Measurements from ENCODE around the gene ACKR2.

The ACKR2 gene

DNA sequence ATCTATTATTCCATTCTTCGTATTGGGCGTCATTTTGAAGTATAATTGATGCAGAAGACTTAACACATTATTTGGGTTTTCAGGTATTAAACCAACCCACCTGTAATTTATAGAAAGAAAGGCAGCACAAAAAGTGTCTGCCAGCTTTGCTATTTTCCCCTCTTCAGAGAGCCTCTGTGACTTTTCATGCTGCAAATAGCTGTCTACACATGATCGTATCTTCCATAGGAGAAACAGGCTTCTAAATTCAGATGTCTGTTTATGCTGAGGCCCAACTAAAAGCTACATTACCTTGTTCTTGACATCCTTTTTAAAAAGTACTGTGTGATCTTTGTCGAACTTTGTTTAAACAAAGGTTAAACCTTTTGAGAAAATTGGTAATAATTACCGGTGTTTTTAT lies 5.0 kb downstream of the ACKR2 start:
- Histone ChIP-seq H4K20me1 (ENCODE audit: insufficient read depth, low read length) (no peaks in the 10 kb centered on the region), H3K4me3 (ENCODE audit: low read depth in 1 of 2, low read length in 2 of 2) (no peak overlapping the region), H3K9ac (ENCODE audit: low read depth, low read length) (no peak overlapping the region), H3K27me3 (ENCODE audit: insufficient read depth, low read length, poor library complexity) (peaks cover 8% of the 10 kb centered on the region), H3K4me2 (ENCODE audit: insufficient read depth, low read length) (no peak overlapping the region), H3K36me3 (ENCODE audit: insufficient read depth, low read length) (no peaks in the 10 kb centered on the region), H3K79me2 (ENCODE audit: insufficient read depth, low read length) (no peaks in the 10 kb centered on the region), H3K9me3 (ENCODE audit: insufficient read depth, low read length, severe bottlenecking) (no peaks in the 10 kb centered on the region), H3K4me1 (ENCODE audit: insufficient read depth, low read length) (no peaks in the 10 kb centered on the region), H3K27ac (ENCODE audit: low read length) (no peak overlapping the region), H2AFZ (ENCODE audit: low read depth, low read length) (no peak overlapping the region)
- ATAC-seq (ENCODE audit: insufficient read depth, low read depth) (no peak), DNase-seq (no peak)
- TF ChIP-seq, protein P1, sequence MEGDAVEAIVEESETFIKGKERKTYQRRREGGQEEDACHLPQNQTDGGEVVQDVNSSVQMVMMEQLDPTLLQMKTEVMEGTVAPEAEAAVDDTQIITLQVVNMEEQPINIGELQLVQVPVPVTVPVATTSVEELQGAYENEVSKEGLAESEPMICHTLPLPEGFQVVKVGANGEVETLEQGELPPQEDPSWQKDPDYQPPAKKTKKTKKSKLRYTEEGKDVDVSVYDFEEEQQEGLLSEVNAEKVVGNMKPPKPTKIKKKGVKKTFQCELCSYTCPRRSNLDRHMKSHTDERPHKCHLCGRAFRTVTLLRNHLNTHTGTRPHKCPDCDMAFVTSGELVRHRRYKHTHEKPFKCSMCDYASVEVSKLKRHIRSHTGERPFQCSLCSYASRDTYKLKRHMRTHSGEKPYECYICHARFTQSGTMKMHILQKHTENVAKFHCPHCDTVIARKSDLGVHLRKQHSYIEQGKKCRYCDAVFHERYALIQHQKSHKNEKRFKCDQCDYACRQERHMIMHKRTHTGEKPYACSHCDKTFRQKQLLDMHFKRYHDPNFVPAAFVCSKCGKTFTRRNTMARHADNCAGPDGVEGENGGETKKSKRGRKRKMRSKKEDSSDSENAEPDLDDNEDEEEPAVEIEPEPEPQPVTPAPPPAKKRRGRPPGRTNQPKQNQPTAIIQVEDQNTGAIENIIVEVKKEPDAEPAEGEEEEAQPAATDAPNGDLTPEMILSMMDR (IDR thresholded peaks at IDR 0.05; ENCODE audit: borderline replicate concordance, extremely low read depth, low read length, poor library complexity, severe bottlenecking), result no peak
- TF ChIP-seq EZH2 (IDR thresholded peaks at IDR 0.05; ENCODE audit: borderline replicate concordance, low read depth, low read length, severe bottlenecking), result no peak

DNA sequence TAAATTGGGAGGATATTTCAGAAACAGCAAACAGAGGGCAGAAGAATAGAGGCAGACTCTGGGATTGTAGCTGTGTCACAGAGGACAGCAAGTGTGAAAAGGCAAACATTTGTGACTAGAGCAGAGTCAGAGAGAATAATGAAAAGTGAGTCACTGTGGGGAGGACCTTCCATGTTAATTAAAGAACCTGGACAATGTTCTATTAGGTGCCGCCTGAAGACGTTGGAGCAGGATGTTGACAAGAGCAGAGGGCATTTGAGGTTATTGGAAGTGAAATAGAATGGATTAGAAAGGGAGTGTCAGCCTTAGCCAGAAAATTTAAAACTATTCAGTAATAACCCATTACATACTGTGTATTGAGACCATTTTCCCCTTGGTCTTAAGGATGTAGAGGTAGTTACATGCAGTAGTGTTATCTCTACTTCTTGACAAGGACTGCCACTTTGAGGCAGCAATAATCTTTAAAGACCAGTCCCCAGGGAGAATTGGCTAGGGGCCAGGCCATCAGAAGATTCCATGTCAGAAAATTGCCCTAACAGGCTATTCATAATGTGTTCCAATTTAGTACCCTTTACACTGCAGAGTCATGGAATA lies 5.8 kb downstream of the ACKR2 start:
- TF ChIP-seq, protein P1 (IDR thresholded peaks at IDR 0.05; ENCODE audit: borderline replicate concordance, extremely low read depth, low read length, poor library complexity, severe bottlenecking), result no peak
- no peak for TF ChIP-seq EZH2 (IDR thresholded peaks at IDR 0.05; ENCODE audit: borderline replicate concordance, low read depth, low read length, severe bottlenecking)
- H4K20me1 ChIP-seq (ENCODE audit: insufficient read depth, low read length), result no peaks in the 10 kb centered on the region
- no peak overlapping the region for H3K9ac ChIP-seq (ENCODE audit: low read depth, low read length)
- no peak overlapping the region for H3K27ac ChIP-seq (ENCODE audit: low read length)
- no peak overlapping the region for H2AFZ ChIP-seq (ENCODE audit: low read depth, low read length)
- H3K4me3 ChIP-seq (ENCODE audit: low read depth in 1 of 2, low read length in 2 of 2), result no peak overlapping the region
- no peaks in the 10 kb centered on the region for H3K4me1 ChIP-seq (ENCODE audit: insufficient read depth, low read length)
- H3K27me3 ChIP-seq (ENCODE audit: insufficient read depth, low read length, poor library complexity), result peaks cover 8% of the 10 kb centered on the region
- H3K79me2 ChIP-seq (ENCODE audit: insufficient read depth, low read length), result no peaks in the 10 kb centered on the region
- DNase-seq, result no peak
- H3K4me2 ChIP-seq (ENCODE audit: insufficient read depth, low read length), result no peak overlapping the region
- H3K9me3 ChIP-seq (ENCODE audit: insufficient read depth, low read length, severe bottlenecking), result no peaks in the 10 kb centered on the region
- ATAC-seq (ENCODE audit: insufficient read depth, low read depth), result no peak
- H3K36me3 ChIP-seq (ENCODE audit: insufficient read depth, low read length), result no peaks in the 10 kb centered on the region

DNA sequence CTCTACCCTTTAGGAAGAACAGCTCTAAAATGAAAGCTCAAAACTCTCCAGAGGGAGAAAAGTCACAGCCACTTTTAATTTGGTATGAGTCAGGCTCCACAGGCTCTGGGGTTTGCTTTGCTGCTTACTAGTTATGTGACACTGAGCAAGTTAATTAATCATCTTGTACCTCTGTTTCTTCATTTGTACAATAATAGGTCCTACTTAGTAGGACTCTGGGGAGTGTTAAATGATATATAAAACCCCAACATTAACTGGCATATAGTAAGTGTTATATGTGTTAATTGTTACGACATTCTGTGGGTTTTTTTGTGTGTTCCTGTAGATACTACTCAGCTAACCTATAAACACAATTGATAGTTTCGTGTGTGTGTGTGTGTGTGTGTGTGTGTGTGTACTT lies 6.6 kb downstream of the ACKR2 start:
- H3K79me2 ChIP-seq (ENCODE audit: insufficient read depth, low read length), result no peaks in the 10 kb centered on the region

DNA sequence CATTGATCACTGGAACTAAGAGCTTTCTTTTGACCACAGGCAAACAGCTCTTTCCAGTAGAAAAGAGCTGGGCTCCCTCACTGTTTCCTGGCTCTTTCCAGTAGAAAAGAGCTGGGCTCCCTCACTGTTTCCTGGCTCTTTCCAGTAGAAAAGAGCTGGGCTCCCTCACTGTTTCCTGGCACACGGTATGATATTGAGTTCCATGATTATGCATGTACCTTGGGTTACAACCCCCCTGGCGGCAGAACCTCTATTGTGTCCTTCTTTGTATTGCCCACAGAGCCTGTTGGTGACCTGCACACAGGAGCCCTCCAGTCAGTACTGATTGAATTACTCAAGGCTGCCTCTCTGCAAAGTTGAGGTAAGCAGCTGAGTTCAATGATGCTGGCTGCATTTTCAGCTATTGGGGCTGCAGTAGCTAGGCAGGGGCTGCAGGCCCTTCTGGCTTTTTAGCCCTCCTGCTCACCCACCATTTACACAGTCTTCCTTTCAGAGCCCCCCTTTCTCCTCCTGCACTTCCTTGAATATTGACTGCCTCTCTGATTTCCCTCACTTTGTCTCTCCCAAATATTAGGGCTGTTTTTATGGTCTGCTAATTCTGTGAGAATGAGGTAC lies 10.2 kb downstream of the ACKR2 start:
- Histone ChIP-seq H3K4me2 (ENCODE audit: insufficient read depth, low read length) (no peak overlapping the region), H3K4me3 (ENCODE audit: low read depth in 1 of 2, low read length in 2 of 2) (no peak overlapping the region), H3K9ac (ENCODE audit: low read depth, low read length) (no peak overlapping the region), H3K79me2 (ENCODE audit: insufficient read depth, low read length) (no peaks in the 10 kb centered on the region), H3K27ac (ENCODE audit: low read length) (no peak overlapping the region), H3K36me3 (ENCODE audit: insufficient read depth, low read length) (no peaks in the 10 kb centered on the region), H3K27me3 (ENCODE audit: insufficient read depth, low read length, poor library complexity) (peaks cover 8% of the 10 kb centered on the region), H3K9me3 (ENCODE audit: insufficient read depth, low read length, severe bottlenecking) (no peaks in the 10 kb centered on the region), H2AFZ (ENCODE audit: low read depth, low read length) (no peak overlapping the region), H4K20me1 (ENCODE audit: insufficient read depth, low read length) (no peaks in the 10 kb centered on the region), H3K4me1 (ENCODE audit: insufficient read depth, low read length) (no peaks in the 10 kb centered on the region)
- TF ChIP-seq, protein P1 (IDR thresholded peaks at IDR 0.05; ENCODE audit: borderline replicate concordance, extremely low read depth, low read length, poor library complexity, severe bottlenecking), result no peak
- no peak for TF ChIP-seq EZH2 (IDR thresholded peaks at IDR 0.05; ENCODE audit: borderline replicate concordance, low read depth, low read length, severe bottlenecking)
- DNase-seq (no peak), ATAC-seq (ENCODE audit: insufficient read depth, low read depth) (no peak)

More for the DNA sequence above, 6.6 kb downstream of the ACKR2 start:
- H3K9me3 ChIP-seq (ENCODE audit: insufficient read depth, low read length, severe bottlenecking), result no peaks in the 10 kb centered on the region
- no peak overlapping the region for H3K27ac ChIP-seq (ENCODE audit: low read length)
- H3K4me1 ChIP-seq (ENCODE audit: insufficient read depth, low read length), result no peaks in the 10 kb centered on the region
- H3K27me3 ChIP-seq (ENCODE audit: insufficient read depth, low read length, poor library complexity), result peaks cover 8% of the 10 kb centered on the region
- ATAC-seq (ENCODE audit: insufficient read depth, low read depth), result no peak
- H3K4me3 ChIP-seq (ENCODE audit: low read depth in 1 of 2, low read length in 2 of 2), result no peak overlapping the region
- no peak for DNase-seq
- H3K36me3 ChIP-seq (ENCODE audit: insufficient read depth, low read length), result no peaks in the 10 kb centered on the region
- no peak overlapping the region for H2AFZ ChIP-seq (ENCODE audit: low read depth, low read length)
- no peaks in the 10 kb centered on the region for H4K20me1 ChIP-seq (ENCODE audit: insufficient read depth, low read length)
- TF ChIP-seq EZH2 (IDR thresholded peaks at IDR 0.05; ENCODE audit: borderline replicate concordance, low read depth, low read length, severe bottlenecking), result no peak
- no peak overlapping the region for H3K4me2 ChIP-seq (ENCODE audit: insufficient read depth, low read length)
- H3K9ac ChIP-seq (ENCODE audit: low read depth, low read length), result no peak overlapping the region

Measured in DND-41 (cell line).